Upper lobe of right lung (tissue), 1 donor: ENCODE measurements around the gene EHD4. TPM values are rescaled to one million over a fixed set of nuclear protein-coding genes. Genes with fewer than 3 reads are reported as not detected.
A peak's percentile ranks its signal among the peaks of the same experiment; 100 is the strongest.

Experiments
- ATAC-seq: fragments of 200-7000 bp; cut with Tn5 transposase; one replicate; pipeline ENCODE4 v1.9.1; 2020; ENCODE audit warnings: mild to moderate bottlenecking, moderate library complexity
- DNase-seq: peaks from one replicate; pipeline ENCODE4 v3.0.0-alpha.2; 2020
- H3K27ac ChIP-seq: fragments of 200-600 bp; one replicate; pipeline ENCODE4 v1.8.0; 2022
- H3K27me3 ChIP-seq: fragments of 200-600 bp; one replicate; pipeline ENCODE4 v1.8.0; 2022; ENCODE audit warnings: mild to moderate bottlenecking
- H3K36me3 ChIP-seq: fragments of 200-600 bp; one replicate; pipeline ENCODE4 v1.8.0; 2022
- H3K4me1 ChIP-seq: fragments of 200-600 bp; one replicate; pipeline ENCODE4 v1.8.0; 2022
- H3K4me3 ChIP-seq: fragments of 200-600 bp; one replicate; pipeline ENCODE4 v1.8.0; 2022; ENCODE audit warnings: mild to moderate bottlenecking
- H3K9me3 ChIP-seq: fragments of 200-600 bp; one replicate; pipeline ENCODE4 v1.8.0; 2022
- CTCF ChIP-seq: fragments of 200-600 bp; IDR thresholded peaks from one replicate; pipeline ENCODE4 v1.8.0; 2022; ENCODE audit warnings: antibody characterized with exemption
- intact Hi-C: fragments of 100-400 bp; cut with DNase I; formaldehyde crosslinking; loops from one replicate; pipeline ENCODE4 v1.11.0; 2022
- total RNA-seq: library from RNA; stranded (reverse); fragmentation: NEBNext Ultra II Directional; extraction: Animal tissue kit (Norgen Biotek cat#: 25700); gene quantifications from one replicate; pipeline ENCODE4 v1.2.1, GENCODE V29; 2021
- donor health status: DM: no; HTN: yes; CAD: no; lungs with severe emphysema.

Gene EHD4
- total RNA-seq, 1 donor from 2014 or later: 39.5 TPM

GRCh38 chr15:41969851-41970431, 2.4 kb downstream of the EHD4 start:
- peak overlapping the region; percentile 32 for H3K27ac ChIP-seq
- ATAC-seq (no peak), DNase-seq (no peak)
- no peaks in the 10 kb centered on the region for H3K36me3 ChIP-seq
- H3K9me3 ChIP-seq: no peaks in the 10 kb centered on the region
- no peaks in the 10 kb centered on the region for H3K27me3 ChIP-seq
- no peak for TF ChIP-seq CTCF
- peaks cover 49% of the 10 kb centered on the region for H3K4me1 ChIP-seq
- peak overlapping the region; percentile 86 for H3K4me3 ChIP-seq
- intact Hi-C loops: no loop called here

- H3K36me3 ChIP-seq: no peaks in the 10 kb centered on the region
- ATAC-seq (no peak), DNase-seq (no peak)
- H3K4me3 ChIP-seq: no peak overlapping the region
- no peak for TF ChIP-seq CTCF
- no peaks in the 10 kb centered on the region for H3K27me3 ChIP-seq
- no peak overlapping the region for H3K27ac ChIP-seq
- H3K9me3 ChIP-seq: no peaks in the 10 kb centered on the region
- intact Hi-C loops: no loop called here
- peaks cover 49% of the 10 kb centered on the region for H3K4me1 ChIP-seq
These were observed 3.7 kb downstream of the EHD4 start for GRCh38 chr15:41968701-41969100.

GRCh38 chr15:41967506-41968206, 4.7 kb downstream of the EHD4 start:
- Histone ChIP-seq H3K4me1 (peaks cover 42% of the 10 kb centered on the region), H3K27me3 (no peaks in the 10 kb centered on the region), H3K36me3 (no peaks in the 10 kb centered on the region), H3K9me3 (no peaks in the 10 kb centered on the region), H3K4me3 (no peak overlapping the region), H3K27ac (peak overlapping the region; percentile 43)
- ATAC-seq: peak; percentile 41
- intact Hi-C loops: no loop called here
- TF ChIP-seq CTCF: no peak
- no peak for DNase-seq

- no peak overlapping the region for H3K4me3 ChIP-seq
- ATAC-seq (no peak), DNase-seq (no peak)
- H3K4me1 ChIP-seq: peaks cover 42% of the 10 kb centered on the region
- intact Hi-C loops: no loop called here
- no peaks in the 10 kb centered on the region for H3K9me3 ChIP-seq
- H3K27ac ChIP-seq: peak overlapping the region; percentile 43
- no peaks in the 10 kb centered on the region for H3K36me3 ChIP-seq
- no peak for TF ChIP-seq CTCF
- no peaks in the 10 kb centered on the region for H3K27me3 ChIP-seq
These were observed 5.4 kb downstream of the EHD4 start for GRCh38 chr15:41966920-41967465.

- peaks cover 46% of the 10 kb centered on the region for H3K4me1 ChIP-seq
- no peaks in the 10 kb centered on the region for H3K9me3 ChIP-seq
- no peak for TF ChIP-seq CTCF
- H3K27ac ChIP-seq: peak overlapping the region; percentile 43
- no peaks in the 10 kb centered on the region for H3K36me3 ChIP-seq
- no peaks in the 10 kb centered on the region for H3K27me3 ChIP-seq
- DNase-seq (no peak), ATAC-seq (no peak)
- H3K4me3 ChIP-seq: no peak overlapping the region
- intact Hi-C loops: no loop called here
These were observed 5.9 kb downstream of the EHD4 start for GRCh38 chr15:41966414-41966812.
